ENCODE data around the gene KLHL3. TPM values are rescaled to one million over a fixed set of nuclear protein-coding genes. Genes with fewer than 3 reads are reported as not detected.

KLHL3 gene
- total RNA-seq, 4 donors from 2014 or later, result 1.2 to 29.1 (median 3.4) TPM

GRCh38 chr5:137636830-137637714 lies 98.8 kb downstream of the KLHL3 start:
- WGBS, result 96% methylated on average over 14 of the region's 15 CpGs

GRCh38 chr5:137636099-137636498 lies 99.8 kb downstream of the KLHL3 start:
- H3K4me3 ChIP-seq, result no peak overlapping the region
- WGBS, result 63% methylated on average over 2 of the region's 2 CpGs
- no peak for DNase-seq (ENCODE audit: low spot score in 2 of 2)
- H3K36me3 ChIP-seq, result peaks cover 7% of the 10 kb centered on the region
- H3K4me1 ChIP-seq, result peaks cover 4% of the 10 kb centered on the region
- no peaks in the 10 kb centered on the region for H3K9me3 ChIP-seq
- H3K27ac ChIP-seq, result no peak overlapping the region
- no peaks in the 10 kb centered on the region for H3K27me3 ChIP-seq
- TF ChIP-seq POLR2A (IDR thresholded peaks at IDR 0.05) (no peak), CTCF (IDR thresholded peaks at IDR 0.05) (no peak), POLR2AphosphoS5 (IDR thresholded peaks at IDR 0.05) (no peak), EP300 (IDR thresholded peaks at IDR 0.05) (no peak)

More at GRCh38 chr5:137636830-137637714, 98.8 kb downstream of the KLHL3 start:
- Histone ChIP-seq H3K9me3 (no peaks in the 10 kb centered on the region), H3K4me3 (no peak overlapping the region), H3K27me3 (no peaks in the 10 kb centered on the region), H3K27ac (no peak overlapping the region), H3K36me3 (peaks cover 7% of the 10 kb centered on the region), H3K4me1 (no peaks in the 10 kb centered on the region)
- DNase-seq (ENCODE audit: low spot score in 2 of 2), result no peak
- TF ChIP-seq POLR2AphosphoS5 (IDR thresholded peaks at IDR 0.05) (no peak), EP300 (IDR thresholded peaks at IDR 0.05) (no peak), POLR2A (IDR thresholded peaks at IDR 0.05) (no peak), CTCF (IDR thresholded peaks at IDR 0.05) (no peak)

GRCh38 chr5:137635521-137635921 lies 100.4 kb downstream of the KLHL3 start:
- H3K27ac ChIP-seq, result no peak overlapping the region
- peaks cover 7% of the 10 kb centered on the region for H3K36me3 ChIP-seq
- no peaks in the 10 kb centered on the region for H3K9me3 ChIP-seq
- H3K4me1 ChIP-seq, result peaks cover 8% of the 10 kb centered on the region
- TF ChIP-seq POLR2A (IDR thresholded peaks at IDR 0.05) (no peak), EP300 (IDR thresholded peaks at IDR 0.05) (no peak), CTCF (IDR thresholded peaks at IDR 0.05) (no peak), POLR2AphosphoS5 (IDR thresholded peaks at IDR 0.05) (no peak)
- no peak for DNase-seq (ENCODE audit: low spot score in 2 of 2)
- no peaks in the 10 kb centered on the region for H3K27me3 ChIP-seq
- H3K4me3 ChIP-seq, result no peak overlapping the region
- 25% methylated on average over 1 of the region's 1 CpG for WGBS

GRCh38 chr5:137633896-137634295 lies 102.0 kb downstream of the KLHL3 start:
- peaks cover 7% of the 10 kb centered on the region for H3K36me3 ChIP-seq
- no peak overlapping the region for H3K4me3 ChIP-seq
- no peaks in the 10 kb centered on the region for H3K9me3 ChIP-seq
- TF ChIP-seq POLR2AphosphoS5 (IDR thresholded peaks at IDR 0.05), result no peak
- no peak for DNase-seq (ENCODE audit: low spot score in 2 of 2)
- 97% methylated on average over 9 of the region's 9 CpGs for WGBS
- H3K4me1 ChIP-seq, result peaks cover 18% of the 10 kb centered on the region
- H3K27me3 ChIP-seq, result no peaks in the 10 kb centered on the region
- no peak overlapping the region for H3K27ac ChIP-seq

GRCh38 chr5:137632716-137633115 lies 103.2 kb downstream of the KLHL3 start:
- Histone ChIP-seq H3K9me3 (no peaks in the 10 kb centered on the region), H3K27me3 (no peaks in the 10 kb centered on the region), H3K27ac (no peak overlapping the region), H3K4me1 (peaks cover 18% of the 10 kb centered on the region), H3K4me3 (no peak overlapping the region), H3K36me3 (peaks cover 7% of the 10 kb centered on the region)
- no peak for DNase-seq (ENCODE audit: low spot score in 2 of 2)
- WGBS, result 88% methylated on average over 3 of the region's 3 CpGs
- TF ChIP-seq EP300 (IDR thresholded peaks at IDR 0.05) (no peak), CTCF (IDR thresholded peaks at IDR 0.05) (no peak), POLR2AphosphoS5 (IDR thresholded peaks at IDR 0.05) (no peak), POLR2A (IDR thresholded peaks at IDR 0.05) (no peak)

Data from suprapubic skin (tissue), 4 donors.